Neural cell (in vitro differentiated cells): ENCODE results near the gene IFIT3.
"Not testable (repeated sequence)": the region's sequence is repeated elsewhere in the genome, so short reads cannot be mapped to it uniquely, and the experiment has no call there.

Experiments
- EP300 ChIP-seq: fragments of 450-650 bp; conservative IDR thresholded peaks from 2 replicates; pipeline ENCODE4 v1.6.1; 2014; ENCODE audit warnings: antibody characterized with exemption, mild to moderate bottlenecking, moderate library complexity; ENCODE audit not compliant: poor library complexity, severe bottlenecking
- POLR2AphosphoS5 ChIP-seq: IDR thresholded peaks from 2 replicates; pipeline ENCODE4 v1.6.1; 2012
- TAF1 ChIP-seq: IDR thresholded peaks from 2 replicates; pipeline ENCODE4 v1.6.1; 2012; ENCODE audit warnings: low read depth
- TF ChIP-seq, protein P1 (sequence below): fragments of 450-650 bp; IDR thresholded peaks from 2 replicates; pipeline ENCODE4 v1.5.1; 2014; ENCODE audit warnings: antibody characterized with exemption, mild to moderate bottlenecking, moderate library complexity; ENCODE audit not compliant: poor library complexity, severe bottlenecking

DNA sequence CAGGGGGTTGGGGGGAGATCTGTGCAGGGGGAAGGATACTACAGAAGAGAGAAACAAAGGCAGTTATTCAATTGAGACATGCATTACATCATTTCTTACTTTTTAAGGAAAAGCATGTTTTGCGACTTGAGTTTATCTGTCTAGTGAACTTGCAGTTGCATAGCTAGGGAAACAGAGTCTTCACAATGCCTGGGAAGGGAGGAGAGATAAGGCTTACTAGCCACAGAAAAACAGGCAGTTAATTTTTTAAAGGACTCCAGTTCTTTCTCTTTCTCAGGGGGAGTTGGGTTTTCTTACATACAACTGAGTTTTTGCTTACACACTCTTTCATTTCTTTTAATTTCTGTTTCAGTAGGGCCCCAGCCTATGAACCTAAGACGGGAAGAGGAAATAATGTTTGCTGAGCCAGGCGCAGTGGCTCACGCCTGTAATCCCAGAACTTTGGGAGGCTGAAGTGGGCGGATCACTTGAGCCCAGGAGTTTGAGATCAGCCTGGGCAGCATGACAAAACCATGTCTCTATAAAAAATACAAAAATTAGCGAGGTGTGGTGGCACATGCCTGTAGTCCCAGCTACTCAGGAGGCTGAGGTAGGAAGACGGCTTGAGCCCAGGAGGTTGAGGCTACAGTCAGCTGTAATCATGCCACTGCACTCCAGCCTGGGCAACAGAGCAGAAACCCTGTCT lies 23.0 kb downstream of the IFIT3 start:
- TF ChIP-seq EP300, POLR2AphosphoS5, TAF1: not testable (repeated sequence)
- TF ChIP-seq, protein P1, sequence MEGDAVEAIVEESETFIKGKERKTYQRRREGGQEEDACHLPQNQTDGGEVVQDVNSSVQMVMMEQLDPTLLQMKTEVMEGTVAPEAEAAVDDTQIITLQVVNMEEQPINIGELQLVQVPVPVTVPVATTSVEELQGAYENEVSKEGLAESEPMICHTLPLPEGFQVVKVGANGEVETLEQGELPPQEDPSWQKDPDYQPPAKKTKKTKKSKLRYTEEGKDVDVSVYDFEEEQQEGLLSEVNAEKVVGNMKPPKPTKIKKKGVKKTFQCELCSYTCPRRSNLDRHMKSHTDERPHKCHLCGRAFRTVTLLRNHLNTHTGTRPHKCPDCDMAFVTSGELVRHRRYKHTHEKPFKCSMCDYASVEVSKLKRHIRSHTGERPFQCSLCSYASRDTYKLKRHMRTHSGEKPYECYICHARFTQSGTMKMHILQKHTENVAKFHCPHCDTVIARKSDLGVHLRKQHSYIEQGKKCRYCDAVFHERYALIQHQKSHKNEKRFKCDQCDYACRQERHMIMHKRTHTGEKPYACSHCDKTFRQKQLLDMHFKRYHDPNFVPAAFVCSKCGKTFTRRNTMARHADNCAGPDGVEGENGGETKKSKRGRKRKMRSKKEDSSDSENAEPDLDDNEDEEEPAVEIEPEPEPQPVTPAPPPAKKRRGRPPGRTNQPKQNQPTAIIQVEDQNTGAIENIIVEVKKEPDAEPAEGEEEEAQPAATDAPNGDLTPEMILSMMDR: not testable (repeated sequence)
